Thyroid gland (tissue), 4 donors: Measurements from ENCODE around the gene TADA1. TPM values are rescaled to one million over a fixed set of nuclear protein-coding genes. Genes with fewer than 3 reads are reported as not detected.

Experiments used
- DNase-seq, 2 donors: peaks; one replicate each; pipeline ENCODE4 v3.0.0-alpha.2; 2019
- H3K27ac ChIP-seq, 3 donors: fragments of 200-600 bp; sonication (generic); 1 replicate in 2 of 3; 2 replicates in 1 of 3; pipeline ENCODE4 v1.5.1; 2016 to 2019; ENCODE audit warnings: mild to moderate bottlenecking in 1 of 3, moderate library complexity in 1 of 3
- H3K27me3 ChIP-seq: fragments of 200-600 bp; sonication (generic); one replicate; pipeline ENCODE4 v1.5.1; 2019
- H3K36me3 ChIP-seq, 2 donors: fragments of 200-600 bp; sonication (generic); one replicate each; pipeline ENCODE4 v1.5.1; 2016 to 2019
- H3K4me1 ChIP-seq, 2 donors: fragments of 200-600 bp; sonication (generic); one replicate each; pipeline ENCODE4 v1.5.1; 2017 to 2019
- H3K4me3 ChIP-seq, 3 donors: fragments of 200-600 bp; sonication (generic); replicated peaks in 1 of 3; 1 replicate in 2 of 3; 2 replicates in 1 of 3; pipeline ENCODE4 v1.5.1; 2016; ENCODE audit warnings: mild to moderate bottlenecking in 1 of 3
- H3K9me3 ChIP-seq: fragments of 200-600 bp; sonication (generic); one replicate; pipeline ENCODE4 v1.5.1; 2017
- POLR2A ChIP-seq, 2 donors: fragments of 450-650 bp; IDR thresholded peaks; one replicate each; pipeline ENCODE4 v1.6.1; 2017; ENCODE audit warnings: antibody characterized with exemption in 2 of 2, mild to moderate bottlenecking in 2 of 2, moderate library complexity in 1 of 2
- WGBS, 2 donors: methylation state at CpG; one replicate each; pipeline ENCODE4 v1.1.5; 2017; 5-methylcytosine and 5-hydroxymethylcytosine counted together
- intact Hi-C: fragments of 100-400 bp; cut with DNase I; formaldehyde crosslinking; loops from one replicate; pipeline ENCODE4 v1.15.1; 2023
- total RNA-seq, 4 donors: library from RNA; depleted of rRNA; stranded (reverse); fragments of >200 nt; gene quantifications; one replicate each; pipeline ENCODE4 v1.2.3, GENCODE V29; 2016
- TF ChIP-seq, protein P1 (sequence below), 6 experiments: fragments of 200-600 bp in 3 of 6; fragments of 450-650 bp in 3 of 6; sonication (generic) in 3 of 6; IDR thresholded peaks; one replicate each; pipeline ENCODE4 v1.5.1; 2016 to 2019; ENCODE audit warnings: antibody characterized with exemption in 6 of 6, mild to moderate bottlenecking in 2 of 6, inconsistent platforms in 1 of 6, moderate library complexity in 1 of 6

Gene TADA1
- total RNA-seq, 4 donors from 2014 or later, result 14.6 to 17.3 (median 16.1) TPM

DNA sequence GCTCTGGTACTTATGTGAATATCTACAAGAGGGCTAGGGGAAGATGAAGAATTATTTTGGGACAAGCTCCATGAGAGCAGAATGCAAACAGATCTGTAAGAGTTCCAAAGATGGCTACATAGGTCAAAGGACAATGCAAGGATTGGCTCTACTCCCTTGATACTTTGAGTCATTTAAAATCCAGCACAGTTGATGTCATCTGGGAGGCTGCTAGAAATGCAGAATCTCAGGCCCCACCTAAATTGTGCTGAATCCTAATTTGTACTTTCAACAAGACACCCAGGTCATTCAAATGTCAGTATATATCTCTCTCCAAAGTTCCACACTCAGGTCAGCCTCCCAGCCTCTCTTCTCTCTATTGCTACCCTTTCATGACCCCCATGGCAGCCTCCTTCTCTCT, 23.7 kb upstream of the TADA1 start:
- DNase-seq, result no peak
- TF ChIP-seq, protein P1, sequence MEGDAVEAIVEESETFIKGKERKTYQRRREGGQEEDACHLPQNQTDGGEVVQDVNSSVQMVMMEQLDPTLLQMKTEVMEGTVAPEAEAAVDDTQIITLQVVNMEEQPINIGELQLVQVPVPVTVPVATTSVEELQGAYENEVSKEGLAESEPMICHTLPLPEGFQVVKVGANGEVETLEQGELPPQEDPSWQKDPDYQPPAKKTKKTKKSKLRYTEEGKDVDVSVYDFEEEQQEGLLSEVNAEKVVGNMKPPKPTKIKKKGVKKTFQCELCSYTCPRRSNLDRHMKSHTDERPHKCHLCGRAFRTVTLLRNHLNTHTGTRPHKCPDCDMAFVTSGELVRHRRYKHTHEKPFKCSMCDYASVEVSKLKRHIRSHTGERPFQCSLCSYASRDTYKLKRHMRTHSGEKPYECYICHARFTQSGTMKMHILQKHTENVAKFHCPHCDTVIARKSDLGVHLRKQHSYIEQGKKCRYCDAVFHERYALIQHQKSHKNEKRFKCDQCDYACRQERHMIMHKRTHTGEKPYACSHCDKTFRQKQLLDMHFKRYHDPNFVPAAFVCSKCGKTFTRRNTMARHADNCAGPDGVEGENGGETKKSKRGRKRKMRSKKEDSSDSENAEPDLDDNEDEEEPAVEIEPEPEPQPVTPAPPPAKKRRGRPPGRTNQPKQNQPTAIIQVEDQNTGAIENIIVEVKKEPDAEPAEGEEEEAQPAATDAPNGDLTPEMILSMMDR (IDR thresholded peaks at IDR 0.05), result no peak
- no peak for TF ChIP-seq POLR2A (IDR thresholded peaks at IDR 0.05)
- Histone ChIP-seq H3K36me3 (no peaks in the 10 kb centered on the region), H3K27me3 (no peaks in the 10 kb centered on the region), H3K27ac (no peak overlapping the region), H3K9me3 (no peaks in the 10 kb centered on the region), H3K4me3 (no peak overlapping the region), H3K4me1 (no peaks in the 10 kb centered on the region)
- intact Hi-C loops, result no loop called here

- Histone ChIP-seq H3K4me3 (no peak overlapping the region), H3K4me1 (no peaks in the 10 kb centered on the region), H3K36me3 (no peaks in the 10 kb centered on the region), H3K27me3 (no peaks in the 10 kb centered on the region), H3K9me3 (no peaks in the 10 kb centered on the region), H3K27ac (no peak overlapping the region)
- no peak for DNase-seq
- intact Hi-C loops, result no loop called here
- WGBS, 2 donors, result 79 to 84% methylated on average over 4 of the region's 4 CpGs
- TF ChIP-seq, protein P1 (IDR thresholded peaks at IDR 0.05), result no peak
- no peak for TF ChIP-seq POLR2A (IDR thresholded peaks at IDR 0.05)
Measured at GRCh38 chr1:166895766-166896165, 19.7 kb upstream of the TADA1 start.

GRCh38 chr1:166889776-166890175, 13.7 kb upstream of the TADA1 start:
- intact Hi-C loops, result no loop called here
- DNase-seq, result no peak
- Histone ChIP-seq H3K9me3 (no peaks in the 10 kb centered on the region), H3K36me3 (no peaks in the 10 kb centered on the region), H3K27me3 (no peaks in the 10 kb centered on the region), H3K4me3 (no peak overlapping the region), H3K4me1 (no peaks in the 10 kb centered on the region), H3K27ac (no peak overlapping the region)
- TF ChIP-seq POLR2A (IDR thresholded peaks at IDR 0.05), result no peak
- TF ChIP-seq, protein P1 (IDR thresholded peaks at IDR 0.05), result no peak

- Histone ChIP-seq H3K27me3 (no peaks in the 10 kb centered on the region), H3K4me1 (peaks cover 4 to 8% of the 10 kb centered on the region in 2 donors), H3K36me3 (no peaks in the 10 kb centered on the region), H3K27ac (no peak overlapping the region), H3K9me3 (no peaks in the 10 kb centered on the region), H3K4me3 (no peak overlapping the region)
- intact Hi-C loops, result no loop called here
- WGBS, 2 donors, result 89 to 92% methylated on average over 4 of the region's 4 CpGs
- no peak for DNase-seq
- TF ChIP-seq, protein P1 (IDR thresholded peaks at IDR 0.05), result no peak
- TF ChIP-seq POLR2A (IDR thresholded peaks at IDR 0.05), result no peak
Measured at GRCh38 chr1:166888373-166889111, 12.5 kb upstream of the TADA1 start.

- Histone ChIP-seq H3K4me3 (no peak overlapping the region), H3K9me3 (no peaks in the 10 kb centered on the region), H3K27ac (no peak overlapping the region), H3K27me3 (no peaks in the 10 kb centered on the region), H3K4me1 (peaks cover 4 to 8% of the 10 kb centered on the region in 2 donors), H3K36me3 (no peaks in the 10 kb centered on the region)
- intact Hi-C loops, result no loop called here
- 93 to 96% methylated on average over 3 of the region's 3 CpGs for WGBS, 2 donors
- no peak for DNase-seq
- no peak for TF ChIP-seq POLR2A (IDR thresholded peaks at IDR 0.05)
- TF ChIP-seq, protein P1 (IDR thresholded peaks at IDR 0.05), result no peak
Measured at GRCh38 chr1:166884971-166885370, 8.9 kb upstream of the TADA1 start.
